HG03045 (cell line): ENCODE measurements around the gene GPRIN1.
"Not testable (repeated sequence)": the region's sequence is repeated elsewhere in the genome, so short reads cannot be mapped to it uniquely, and the experiment has no call there.

Experiments used
- ATAC-seq: cut with Tn5 transposase; IDR thresholded peaks from one replicate; pipeline ENCODE4 v1.9.1; 2021; ENCODE audit warnings: mild to moderate bottlenecking, moderate library complexity; ENCODE audit not compliant: unreplicated experiment

GPRIN1 gene

DNA sequence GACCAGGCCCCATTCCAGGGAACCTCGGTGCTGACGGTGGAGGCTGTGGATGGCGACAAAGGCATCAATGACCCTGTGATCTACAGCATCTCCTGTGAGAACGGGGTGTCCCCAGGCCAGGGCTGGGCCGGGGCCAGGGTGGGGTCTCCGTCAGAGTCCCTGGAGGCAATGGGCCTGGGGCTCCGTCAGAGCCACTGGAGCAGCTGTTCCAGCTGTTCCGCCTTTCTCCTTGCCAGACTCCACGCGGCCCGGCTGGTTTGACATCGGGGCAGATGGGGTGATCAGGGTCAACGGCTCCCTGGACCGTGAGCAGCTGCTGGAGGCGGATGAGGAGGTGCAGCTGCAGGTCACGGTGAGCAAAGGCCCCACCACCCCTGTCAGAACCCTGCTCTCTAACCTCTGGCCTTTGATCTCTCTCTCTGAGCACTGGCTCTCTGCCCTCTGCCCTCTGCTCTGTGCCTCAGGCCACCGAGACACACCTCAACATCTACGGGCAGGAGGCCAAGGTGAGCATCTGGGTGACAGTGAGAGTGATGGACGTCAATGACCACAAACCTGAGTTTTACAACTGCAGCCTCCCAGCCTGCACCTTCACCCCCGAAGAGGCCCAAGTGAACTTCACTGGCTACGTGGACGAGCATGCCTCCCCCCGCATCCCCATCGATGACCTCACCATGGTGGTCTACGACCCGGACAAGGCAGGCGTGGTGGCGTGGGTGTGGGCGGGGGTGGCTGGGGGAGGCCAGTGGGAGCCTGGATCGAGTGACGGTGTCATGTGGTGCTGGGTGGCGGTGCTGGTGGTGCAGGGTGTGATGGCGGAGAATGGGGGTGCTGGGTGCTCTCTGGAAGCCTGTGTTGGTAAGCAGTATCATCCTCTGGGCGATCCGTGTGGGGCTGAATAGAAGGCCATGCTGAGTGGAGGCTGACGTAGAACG, 34.2 kb downstream of the GPRIN1 start:
- no peak for ATAC-seq

DNA sequence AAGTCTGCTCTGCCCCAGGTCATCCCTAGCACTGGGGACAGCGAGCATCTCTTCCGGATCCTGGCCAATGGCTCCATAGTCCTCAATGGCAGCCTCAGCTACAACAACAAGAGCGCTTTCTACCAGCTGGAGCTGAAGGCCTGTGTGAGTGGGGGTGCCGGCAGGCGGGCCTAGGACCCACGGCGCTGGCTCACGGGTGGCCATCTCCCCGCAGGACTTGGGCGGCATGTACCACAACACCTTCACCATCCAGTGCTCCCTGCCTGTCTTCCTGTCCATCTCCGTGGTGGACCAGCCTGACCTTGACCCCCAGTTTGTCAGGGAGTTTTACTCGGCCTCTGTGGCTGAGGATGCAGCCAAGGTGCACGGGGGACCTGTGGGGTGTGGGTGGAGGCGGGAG, 34.9 kb downstream of the GPRIN1 start:
- no peak for ATAC-seq

DNA sequence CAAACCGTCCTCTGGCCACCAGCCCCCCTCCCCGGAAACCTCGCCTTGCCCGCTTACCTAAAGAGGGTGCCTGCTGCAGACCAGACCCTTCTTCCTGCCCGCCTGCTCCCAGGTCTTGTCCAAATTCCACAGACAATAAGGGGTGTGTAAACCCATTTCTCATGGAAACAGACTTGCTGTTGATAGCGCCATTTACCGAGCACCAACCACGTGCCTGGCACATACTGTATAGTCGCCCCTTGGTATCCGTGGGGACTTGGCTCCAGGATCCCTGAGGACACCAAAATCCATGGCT, 35.7 kb downstream of the GPRIN1 start:
- ATAC-seq, result no peak

DNA sequence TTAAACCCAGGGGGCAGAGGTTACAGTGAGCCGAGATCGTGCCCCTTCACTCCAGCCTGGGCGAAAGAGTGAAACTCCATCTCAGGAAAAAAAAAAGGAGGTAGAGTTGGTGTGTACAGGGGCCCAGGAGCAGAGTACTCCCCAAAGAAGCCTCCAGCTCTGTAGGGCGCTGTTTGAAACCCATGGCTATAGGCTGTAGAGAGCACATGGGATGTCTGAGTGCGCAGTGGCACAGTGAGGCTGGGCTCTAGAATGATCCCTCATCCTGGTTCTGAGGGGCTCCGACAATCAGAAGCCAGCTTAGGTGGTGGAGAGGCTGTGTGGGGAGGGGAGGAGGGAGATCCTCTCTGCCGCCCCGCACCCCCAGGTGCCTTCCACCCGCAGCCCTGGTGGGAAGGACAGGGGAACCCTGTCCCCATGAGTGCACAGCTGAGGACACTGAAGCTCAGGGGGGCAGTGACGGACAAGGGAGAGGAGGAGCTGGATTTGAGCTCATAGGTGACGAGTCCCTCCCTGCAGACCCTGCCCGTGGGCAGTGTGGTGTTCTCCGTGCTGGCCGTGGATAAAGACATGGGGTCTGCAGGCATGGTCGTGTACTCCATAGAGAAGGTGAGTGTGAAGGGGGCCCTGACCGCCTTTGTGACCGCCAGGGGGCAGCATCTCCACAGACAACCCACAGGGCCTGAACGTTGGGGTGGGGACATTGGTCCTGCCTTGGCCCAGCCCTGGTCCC, 36.2 kb downstream of the GPRIN1 start:
- peak; percentile 52 for ATAC-seq

DNA sequence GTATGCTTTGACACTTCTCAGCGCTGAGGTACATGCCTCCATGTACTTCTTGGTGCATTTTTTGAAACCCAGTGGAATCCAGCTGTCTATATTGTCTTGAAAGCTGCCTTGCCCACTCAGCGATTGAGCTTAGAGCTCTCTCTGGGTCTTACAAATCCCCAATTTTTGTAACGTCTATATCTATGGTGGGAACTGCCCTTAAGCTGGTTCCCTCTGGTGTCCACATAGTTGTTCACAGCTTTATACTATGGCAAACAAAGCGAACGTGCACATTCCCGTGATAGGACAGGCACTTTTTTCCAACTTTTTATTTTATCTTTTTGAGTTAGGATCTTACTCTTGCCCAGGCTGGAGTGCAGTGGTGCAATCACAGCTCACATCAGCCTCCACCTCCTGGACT, 39.9 kb downstream of the GPRIN1 start:
- no peak for ATAC-seq

DNA sequence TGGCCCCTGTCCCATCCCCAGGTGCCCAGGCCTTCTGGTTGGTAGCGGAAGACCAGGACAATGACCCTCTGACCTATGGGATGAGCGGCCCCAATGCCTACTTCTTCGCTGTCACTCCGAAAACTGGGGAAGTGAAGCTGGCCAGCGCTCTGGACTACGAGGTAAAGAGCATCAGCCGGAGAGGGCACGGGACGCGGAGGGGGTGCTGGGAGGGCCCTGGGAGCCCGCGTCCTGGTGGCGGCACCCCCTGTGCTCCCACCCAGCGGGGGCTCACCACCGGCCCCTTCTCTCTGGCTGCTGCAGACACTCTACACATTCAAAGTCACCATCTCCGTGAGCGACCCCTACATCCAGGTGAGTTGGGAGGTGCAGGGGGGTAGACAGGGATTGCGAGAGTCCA, 41.3 kb downstream of the GPRIN1 start:
- ATAC-seq, result no peak

DNA sequence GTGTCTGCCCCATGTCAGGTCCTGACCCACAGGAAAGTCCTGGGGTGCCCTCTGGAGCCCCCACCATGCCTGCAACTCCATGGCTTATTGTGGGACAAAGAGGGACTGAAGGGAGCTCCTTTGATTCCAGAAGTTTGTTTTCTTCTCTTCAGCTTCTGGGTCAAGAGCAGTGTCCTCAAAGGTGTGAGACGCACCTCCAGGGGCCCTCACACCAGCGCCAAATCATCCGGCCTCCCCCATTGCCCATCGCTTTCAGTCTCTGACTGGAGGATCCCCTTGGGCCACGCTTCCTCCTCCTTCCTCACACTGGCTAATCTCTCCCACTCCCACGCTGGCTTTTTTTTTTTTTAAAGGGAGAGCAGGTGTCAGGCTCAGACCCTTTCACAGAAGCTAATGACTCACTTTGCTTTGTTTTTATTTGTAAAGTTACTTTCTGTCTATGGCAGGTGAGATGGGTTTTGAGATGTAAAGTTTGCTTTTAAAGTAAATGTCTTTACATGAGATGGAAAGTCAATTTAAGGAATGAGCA, 44.1 kb downstream of the GPRIN1 start:
- no peak for ATAC-seq

DNA sequence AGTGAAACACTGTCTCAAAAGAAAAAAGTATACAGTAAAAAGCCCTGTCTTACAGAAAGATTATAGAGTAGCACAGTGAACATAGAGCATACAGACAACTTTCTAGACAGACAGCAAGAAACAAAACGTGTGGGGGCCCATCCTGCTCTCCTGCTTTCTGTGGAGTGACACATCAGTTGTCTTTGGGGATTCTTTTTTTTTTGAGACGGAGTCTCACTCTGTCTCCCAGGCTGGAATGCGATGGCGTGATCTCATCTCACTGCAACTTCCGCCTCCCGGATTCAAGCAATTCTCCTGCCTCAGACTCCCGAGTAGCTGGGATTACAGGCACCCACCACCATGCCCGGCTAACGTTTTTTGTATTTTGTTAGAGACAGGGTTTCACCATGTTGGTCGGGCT, 46.0 kb downstream of the GPRIN1 start:
- ATAC-seq, result no peak

DNA sequence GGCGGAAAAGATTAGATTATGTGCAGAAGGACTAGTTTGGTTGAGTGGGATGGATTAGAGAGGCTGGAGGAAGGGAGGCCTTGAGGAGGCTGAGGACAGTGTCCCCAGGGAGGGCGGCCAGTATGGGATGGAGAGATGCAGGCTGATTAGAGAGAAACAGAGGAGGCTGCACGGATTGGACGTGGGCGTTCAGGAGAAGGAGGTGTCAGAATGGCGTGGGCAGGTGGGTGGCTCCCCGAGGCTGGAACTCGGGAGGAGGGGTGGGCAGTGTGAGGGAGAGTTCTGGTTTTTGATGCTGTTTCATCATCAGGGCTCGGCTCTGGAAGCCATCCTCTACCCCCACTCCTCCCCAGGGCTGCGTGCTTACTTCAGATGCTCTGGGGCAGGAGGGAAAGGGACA, 47.8 kb downstream of the GPRIN1 start:
- no peak for ATAC-seq

DNA sequence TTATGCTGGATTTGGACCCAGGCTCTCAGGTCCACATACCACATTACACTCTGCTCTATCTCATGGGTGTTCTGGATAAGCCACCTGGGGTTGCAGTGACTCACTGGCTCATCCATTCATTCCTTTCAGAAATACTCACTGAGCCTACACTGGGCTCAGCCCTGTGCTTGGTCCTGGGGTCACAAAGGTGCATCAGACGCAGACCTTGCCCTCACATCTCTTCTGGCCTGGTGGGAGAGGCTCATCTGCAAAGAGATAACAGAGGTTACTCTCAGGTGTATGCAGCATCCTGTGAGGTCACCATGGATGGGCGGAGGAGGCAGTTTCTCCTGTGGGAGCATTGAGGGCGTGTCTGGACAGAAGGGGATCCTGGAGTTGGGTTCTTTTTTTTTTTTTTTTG, 48.7 kb downstream of the GPRIN1 start:
- ATAC-seq, result no peak

DNA sequence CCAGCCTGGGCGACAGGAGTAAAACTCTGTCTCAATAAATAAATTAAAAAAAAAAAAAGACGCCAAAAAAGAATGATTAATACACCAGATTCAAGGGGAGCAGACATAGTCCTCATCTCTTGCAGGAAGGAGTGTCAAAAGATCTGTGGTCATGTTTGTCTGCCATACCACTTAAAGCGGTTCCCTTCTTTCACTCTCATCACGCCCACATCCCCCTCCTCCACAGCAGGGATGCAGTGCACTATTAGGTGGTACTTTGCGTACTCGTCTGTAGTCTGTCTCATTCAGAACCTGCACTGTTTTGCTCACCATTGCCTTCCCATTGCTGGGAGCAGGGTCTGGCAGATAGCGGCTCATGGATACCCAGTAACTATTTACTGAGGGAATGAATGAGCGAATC, 49.6 kb downstream of the GPRIN1 start:
- no peak for ATAC-seq

DNA sequence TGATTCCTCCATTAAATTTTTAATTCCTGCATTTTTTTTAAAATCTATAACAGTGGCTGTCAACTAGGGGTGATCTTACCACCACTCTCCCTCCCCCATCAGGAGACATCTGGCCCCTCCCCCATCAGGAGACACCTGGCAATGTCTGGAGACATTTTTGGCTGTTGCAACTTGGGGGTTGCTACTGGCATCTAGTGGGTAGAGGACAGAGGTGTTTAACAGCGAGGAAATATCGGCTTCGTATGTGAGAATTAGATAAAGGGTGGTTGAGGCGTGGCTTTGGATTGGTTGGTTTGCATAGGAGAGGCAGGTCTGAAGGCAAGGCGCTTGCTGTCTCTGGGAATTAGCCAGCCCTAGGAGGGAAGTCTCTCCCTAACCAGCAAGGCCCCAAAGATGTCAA, 50.3 kb downstream of the GPRIN1 start:
- no peak for ATAC-seq

DNA sequence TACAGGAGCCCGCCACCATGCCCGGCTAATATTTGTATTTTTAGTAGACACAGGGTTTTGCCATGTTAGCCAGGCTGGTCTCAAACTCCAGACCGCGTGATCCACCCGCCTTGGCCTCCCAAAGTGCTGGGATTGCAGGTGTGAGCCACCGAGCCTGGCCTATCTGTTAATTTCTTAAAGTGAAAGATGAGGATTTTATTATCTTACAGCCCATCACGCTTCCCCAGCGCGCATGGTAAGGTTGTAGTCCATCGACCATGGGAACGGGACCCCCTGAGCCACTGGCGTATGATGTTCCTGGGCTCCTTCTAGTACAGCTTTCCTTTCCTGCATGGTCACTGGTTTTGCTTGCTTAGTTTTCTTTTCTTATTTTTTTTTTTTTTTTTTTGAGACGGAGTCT, 52.1 kb downstream of the GPRIN1 start:
- ATAC-seq, result no peak

DNA sequence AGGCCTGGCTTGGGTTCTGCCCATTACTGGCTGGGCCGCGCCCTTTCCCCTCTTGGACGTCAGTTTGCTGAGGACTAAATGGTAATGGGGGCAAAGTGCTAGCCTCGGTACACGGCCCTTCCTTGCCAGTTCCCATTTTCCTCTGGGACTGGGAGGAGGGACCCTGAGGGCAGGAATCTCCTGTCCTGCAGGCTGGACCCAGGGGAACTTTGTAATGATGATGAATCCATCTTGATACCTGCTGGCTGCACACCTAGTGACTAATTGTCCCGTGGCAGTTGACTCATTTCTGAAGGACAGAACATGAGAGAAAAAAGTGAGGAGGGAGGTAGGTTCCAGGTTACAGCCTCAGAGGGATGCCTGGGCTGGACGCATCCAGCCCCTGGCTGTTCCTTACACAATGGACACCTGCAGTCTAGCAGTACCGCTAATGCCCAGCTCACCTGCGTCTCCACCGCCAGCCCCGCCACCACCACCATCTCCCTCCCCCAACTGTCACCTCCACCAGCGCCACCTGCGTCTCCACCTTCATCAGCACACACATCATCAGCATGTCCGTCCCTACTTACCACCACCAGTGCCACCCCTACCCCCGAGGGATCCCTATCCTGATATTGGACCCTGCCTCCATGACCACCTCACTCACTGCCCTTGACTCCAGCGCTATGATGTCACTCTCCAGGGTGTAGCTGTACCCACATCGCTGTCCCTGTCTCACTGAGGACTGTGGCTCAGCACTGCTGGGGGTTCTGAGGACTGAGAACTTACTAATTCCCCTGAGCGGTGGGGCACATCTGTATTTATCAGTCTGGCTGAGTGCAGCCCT, 56.5 kb downstream of the GPRIN1 start:
- ATAC-seq, result no peak

DNA sequence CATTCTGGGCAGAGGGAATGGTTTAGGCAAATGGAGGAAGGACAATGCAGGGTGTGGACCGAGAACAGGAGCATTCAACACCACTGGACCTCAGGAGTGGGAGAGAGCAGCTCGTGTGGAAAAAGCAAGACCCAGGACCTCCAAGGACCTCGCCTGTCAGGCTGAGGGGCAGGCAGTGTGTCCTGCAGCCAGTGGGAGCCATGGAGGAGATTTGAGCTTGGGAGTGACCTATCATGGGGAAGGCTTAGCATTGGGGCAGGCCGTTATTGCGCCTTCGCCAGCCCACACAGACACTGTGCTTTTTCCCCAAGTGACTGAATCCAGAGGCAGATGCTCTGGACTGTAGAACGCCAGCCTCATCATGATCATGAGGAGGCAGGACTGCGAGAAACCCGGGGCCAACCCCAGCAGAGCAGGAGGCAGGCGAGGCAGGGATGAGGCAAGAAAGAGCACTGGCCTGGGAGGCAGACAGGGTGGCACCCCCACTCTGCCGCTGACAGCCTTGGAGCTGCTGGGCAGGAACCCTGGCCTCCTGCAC, 57.6 kb downstream of the GPRIN1 start:
- no peak for ATAC-seq

DNA sequence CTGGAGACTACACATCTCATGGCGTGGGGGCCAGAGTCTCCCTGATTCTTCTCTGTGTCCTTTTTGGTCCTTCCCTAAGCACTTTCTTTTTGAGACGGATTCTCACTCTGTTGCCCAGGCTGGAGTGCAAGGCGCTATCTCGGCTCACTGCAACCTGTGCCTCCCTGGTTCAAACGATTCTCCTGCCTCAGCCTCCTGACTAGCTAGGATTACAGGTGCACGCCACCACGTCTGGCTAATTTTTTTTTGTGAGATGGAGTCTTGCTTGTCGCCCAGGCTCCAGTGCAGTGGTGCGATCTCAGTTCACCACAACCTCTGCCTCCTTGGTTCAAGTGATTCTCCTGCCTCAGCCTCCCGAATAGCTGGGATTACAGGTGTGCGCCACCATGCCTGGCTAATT, 59.0 kb downstream of the GPRIN1 start:
- ATAC-seq, result not testable (repeated sequence)

DNA sequence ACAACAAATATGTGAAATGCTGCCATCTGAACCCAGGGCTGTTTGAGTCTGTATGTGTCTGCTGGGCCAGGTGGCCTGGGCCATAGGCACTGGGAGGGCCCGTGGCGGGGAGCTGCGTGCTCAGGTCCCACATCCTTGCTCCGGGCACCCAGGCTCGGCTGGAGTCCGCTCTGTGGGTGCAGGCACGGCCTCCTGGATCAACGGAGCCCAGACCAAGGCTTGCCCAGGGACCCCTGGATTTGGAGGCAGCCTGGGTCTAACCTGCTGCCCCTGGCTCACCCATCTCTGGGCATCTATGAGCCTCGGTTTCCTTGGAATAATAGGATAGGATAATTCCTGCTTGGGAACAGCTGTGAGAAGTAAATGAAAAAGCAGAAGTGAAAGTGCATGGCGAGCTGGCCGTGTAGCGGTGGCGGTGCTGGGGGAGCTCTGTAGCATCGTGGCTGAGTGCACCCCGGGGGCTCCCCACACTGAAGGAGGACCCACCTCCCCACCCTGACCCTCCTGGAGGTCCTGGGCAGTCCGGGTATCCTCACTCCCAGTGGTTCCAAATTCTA, 59.6 kb downstream of the GPRIN1 start:
- no peak for ATAC-seq

DNA sequence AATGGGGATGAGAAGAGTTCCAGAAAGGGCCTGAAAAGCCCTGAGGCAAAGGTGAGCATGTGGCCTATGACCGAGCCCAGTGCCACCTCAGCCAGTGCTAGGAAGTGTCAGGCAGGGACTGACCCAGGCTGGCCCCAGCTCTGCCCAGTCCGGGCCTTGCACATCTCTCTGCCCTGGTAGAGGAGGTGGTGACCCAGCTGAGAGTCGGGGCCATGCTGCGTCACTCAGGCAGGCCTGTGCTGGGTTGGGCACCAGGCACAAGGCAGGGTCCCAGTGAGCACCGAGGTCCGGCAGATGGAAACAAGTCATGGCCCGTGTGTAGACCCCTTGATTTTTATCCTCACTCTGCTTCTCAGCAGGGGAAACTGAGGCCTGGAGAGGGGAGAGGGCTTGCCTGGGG, 60.1 kb downstream of the GPRIN1 start:
- ATAC-seq, result no peak

DNA sequence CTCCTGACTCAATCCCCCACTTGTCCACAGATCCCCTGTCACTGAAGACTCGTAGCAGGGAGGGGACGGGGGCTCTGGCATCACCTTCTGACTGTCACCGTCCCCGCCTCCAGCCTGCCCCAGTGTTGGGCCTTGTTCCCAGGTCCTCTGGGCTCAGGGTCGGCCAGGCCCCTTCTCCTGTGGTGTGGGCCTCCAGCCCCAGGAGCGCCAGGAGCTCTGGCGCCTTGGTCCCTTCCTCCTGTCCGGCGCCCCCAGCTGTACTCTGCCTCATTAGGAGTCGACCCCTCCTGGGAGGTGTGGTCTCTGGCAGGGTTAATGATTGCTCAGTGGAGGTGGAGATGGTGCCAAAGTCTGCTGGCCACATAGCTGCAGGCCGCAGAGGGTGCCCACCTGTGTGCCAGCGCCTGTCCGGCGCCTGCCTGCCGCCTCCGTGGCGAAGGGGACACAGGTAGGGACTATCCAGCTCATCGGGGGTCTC, 61.0 kb downstream of the GPRIN1 start, which contains the start of gene CDHR2:
Gene CDHR2, plus strand, starts transcription at position 376 of the 478 bp plus-strand sequence. CDS start 16,011 bp downstream, outside the sequence.
- no peak for ATAC-seq

DNA sequence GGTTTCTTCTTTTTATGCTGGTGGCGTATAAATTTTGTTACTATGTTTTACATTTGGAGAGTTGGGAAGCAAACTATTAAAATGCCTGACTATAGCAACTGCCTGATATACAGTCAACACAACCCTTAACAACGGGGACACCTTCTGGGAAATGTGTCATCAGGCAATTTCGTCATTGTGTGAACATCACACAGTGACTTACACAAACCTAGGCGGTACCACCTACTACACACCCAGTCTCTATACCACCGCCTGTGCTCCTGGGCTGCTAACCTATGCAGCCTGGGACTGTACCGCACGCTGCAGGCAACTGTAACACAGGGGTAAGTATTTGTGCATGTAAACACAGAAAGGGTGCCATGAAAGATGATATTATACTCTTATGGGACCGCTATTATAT, 62.2 kb downstream of the GPRIN1 start:
- ATAC-seq, result no peak
